Keratinocyte (primary cell): Measurements from ENCODE around the gene GIMD1. TPM values are rescaled to one million over a fixed set of nuclear protein-coding genes. Genes with fewer than 3 reads are reported as not detected.

ENCODE experiments used
- DNase-seq: peaks from one replicate; pipeline ENCODE4 v3.0.0-alpha.2; 2011; ENCODE audit warnings: low read depth, missing footprints, low spot score
- FAIRE-seq: peaks from 2 replicates; lab custom pipeline; 2011; peaks lifted over from hg19 to GRCh38; lab: Jason Lieb, UNC
- H2AFZ ChIP-seq: 2 replicates; pipeline ENCODE4 v1.6.0; 2012; ENCODE audit warnings: low read length, control low read depth, inconsistent platforms; ENCODE audit not compliant: control insufficient read depth
- H3K27ac ChIP-seq: 2 replicates; pipeline ENCODE4 v1.5.1; 2011; ENCODE audit warnings: low read length; ENCODE audit not compliant: control insufficient read depth, insufficient read depth
- H3K27me3 ChIP-seq: 3 replicates; pipeline ENCODE4 v1.6.0; 2011; ENCODE audit warnings: low read length; ENCODE audit not compliant: control insufficient read depth, insufficient read depth; ENCODE audit errors: extremely low read depth
- H3K36me3 ChIP-seq, 2 experiments: 2 replicates in 1 of 2; 3 replicates in 1 of 2; pipeline ENCODE4 v1.5.1; 2011; ENCODE audit warnings: low read length in 2 of 2, mild to moderate bottlenecking in 1 of 2; ENCODE audit not compliant: control insufficient read depth in 2 of 2, insufficient read depth in 2 of 2; ENCODE audit errors: extremely low read depth in 1 of 2
- H3K4me1 ChIP-seq: 3 replicates; pipeline ENCODE4 v1.5.1; 2011; ENCODE audit warnings: low read length; ENCODE audit not compliant: control insufficient read depth, insufficient read depth; ENCODE audit errors: extremely low read depth
- H3K4me2 ChIP-seq: 3 replicates; pipeline ENCODE4 v1.6.0; 2011; ENCODE audit warnings: low read depth, low read length; ENCODE audit not compliant: control insufficient read depth, insufficient read depth; ENCODE audit errors: extremely low read depth
- H3K4me3 ChIP-seq, 3 experiments: fragments of 200-600 bp in 1 of 3; sonication (generic) in 1 of 3; 2 replicates in 2 of 3; 3 replicates in 1 of 3; pipeline ENCODE4 v1.5.1; 2011 to 2016; ENCODE audit warnings: low read length in 3 of 3, mild to moderate bottlenecking in 3 of 3, control low read depth in 2 of 3, inconsistent platforms in 1 of 3, low read depth in 1 of 3, mixed read lengths in 1 of 3, mixed run types in 1 of 3, moderate library complexity in 1 of 3; ENCODE audit not compliant: control insufficient read depth in 2 of 3, insufficient read depth in 2 of 3; ENCODE audit errors: extremely low read depth in 1 of 3
- H3K79me2 ChIP-seq: 2 replicates; pipeline ENCODE4 v1.6.0; 2012; ENCODE audit warnings: low read length; ENCODE audit not compliant: control insufficient read depth, insufficient read depth
- H3K9ac ChIP-seq: 3 replicates; pipeline ENCODE4 v1.6.0; 2011; ENCODE audit warnings: low read length; ENCODE audit not compliant: control insufficient read depth, insufficient read depth; ENCODE audit errors: extremely low read depth
- H3K9me1 ChIP-seq: 3 replicates; pipeline ENCODE4 v1.6.0; 2011; ENCODE audit warnings: low read length; ENCODE audit not compliant: control insufficient read depth, insufficient read depth; ENCODE audit errors: extremely low read depth
- H3K9me3 ChIP-seq: 2 replicates; pipeline ENCODE4 v1.5.1; 2012; ENCODE audit warnings: low read depth, low read length; ENCODE audit not compliant: control insufficient read depth
- H4K20me1 ChIP-seq: 3 replicates; pipeline ENCODE4 v1.6.0; 2011; ENCODE audit warnings: low read length; ENCODE audit not compliant: control insufficient read depth, insufficient read depth; ENCODE audit errors: extremely low read depth
- EZH2 ChIP-seq: IDR thresholded peaks from one replicate; pipeline ENCODE4 v1.6.1; 2012; ENCODE audit warnings: inconsistent platforms, mild to moderate bottlenecking, low read length, moderate library complexity
- dilution Hi-C: fragments of 300-500 bp; cut with MboI; formaldehyde crosslinking; loops from one replicate; pipeline ENCODE4 v1.7.0; 2020; ENCODE audit warnings: low sequenced_read_pairs; ENCODE audit not compliant: extremely low pct_ligation_motif_present
- polyA plus RNA-seq, 5 experiments: library from polyadenylated mRNA; depleted of rRNA in 3 of 5; stranded (reverse) in 3 of 5; stranded (forward) in 1 of 5; unstranded in 1 of 5; fragments of >200 nt; gene quantifications; 1 replicate in 1 of 5; 2 replicates in 3 of 5; 3 replicates in 1 of 5; pipeline versions ENCODE4 v1.2.1 to v1.2.3, GENCODE V29; 2011 to 2012; ENCODE audit warnings: missing spikeins in 2 of 5, low read depth in 1 of 5, low replicate concordance in 1 of 5
- TF ChIP-seq, protein P1 (sequence below), 3 experiments: IDR thresholded peaks in 1 of 3; conservative IDR thresholded peaks in 1 of 3; optimal IDR thresholded peaks in 1 of 3; 2 replicates in 2 of 3; 3 replicates in 1 of 3; pipeline versions ENCODE3 to v1.5.1; 2011; ENCODE audit warnings: low read length in 3 of 3, mild to moderate bottlenecking in 3 of 3, moderate library complexity in 2 of 3, control low read depth in 1 of 3, inconsistent platforms in 1 of 3; ENCODE audit not compliant: insufficient read depth in 2 of 3; ENCODE audit errors: extremely low read depth in 1 of 3

Gene GIMD1
- polyA plus RNA-seq, 1 donor (not counting 4 experiments of a cell fraction or from before 2014, with no cell fraction given), result not detected

DNA sequence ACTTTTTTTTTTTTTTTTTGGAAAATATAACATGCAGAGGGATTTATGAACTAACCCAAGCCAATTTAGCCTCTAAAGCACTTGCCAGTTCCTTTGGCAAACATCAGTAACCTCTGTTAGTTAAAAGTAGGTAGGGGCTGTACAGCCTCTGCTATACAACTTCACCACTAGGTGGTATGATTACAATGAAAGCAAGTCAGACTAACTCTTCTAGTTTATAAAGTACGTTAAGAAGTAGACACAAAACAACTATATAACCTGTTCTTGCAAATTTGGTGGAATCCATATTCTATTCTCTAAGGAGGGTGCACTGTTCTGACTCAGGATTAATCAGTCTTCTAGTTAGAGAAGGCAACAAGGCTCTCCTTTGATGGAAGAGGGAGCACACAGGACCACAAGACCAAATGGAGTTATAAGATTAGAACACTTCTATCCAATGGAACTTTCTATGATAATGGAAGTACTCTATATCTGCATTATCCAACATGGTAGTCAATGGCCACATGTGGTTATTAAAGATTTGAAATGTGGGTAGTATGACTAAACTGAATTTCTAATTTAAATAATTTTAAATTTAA is 39.4 kb downstream of the GIMD1 start:
- peaks cover 11 to 15% of the 10 kb centered on the region in 2 experiments for H3K36me3 ChIP-seq
- H3K4me2 ChIP-seq, result no peak overlapping the region
- no peak overlapping the region for H2AFZ ChIP-seq
- no peaks in the 10 kb centered on the region for H3K9me1 ChIP-seq
- no peaks in the 10 kb centered on the region for H3K27me3 ChIP-seq
- peaks cover 4% of the 10 kb centered on the region for H3K79me2 ChIP-seq
- no peak overlapping the region for H3K27ac ChIP-seq
- dilution Hi-C loops, result no loop called here
- H3K9ac ChIP-seq, result no peak overlapping the region
- no peak for TF ChIP-seq EZH2
- TF ChIP-seq, protein P1, sequence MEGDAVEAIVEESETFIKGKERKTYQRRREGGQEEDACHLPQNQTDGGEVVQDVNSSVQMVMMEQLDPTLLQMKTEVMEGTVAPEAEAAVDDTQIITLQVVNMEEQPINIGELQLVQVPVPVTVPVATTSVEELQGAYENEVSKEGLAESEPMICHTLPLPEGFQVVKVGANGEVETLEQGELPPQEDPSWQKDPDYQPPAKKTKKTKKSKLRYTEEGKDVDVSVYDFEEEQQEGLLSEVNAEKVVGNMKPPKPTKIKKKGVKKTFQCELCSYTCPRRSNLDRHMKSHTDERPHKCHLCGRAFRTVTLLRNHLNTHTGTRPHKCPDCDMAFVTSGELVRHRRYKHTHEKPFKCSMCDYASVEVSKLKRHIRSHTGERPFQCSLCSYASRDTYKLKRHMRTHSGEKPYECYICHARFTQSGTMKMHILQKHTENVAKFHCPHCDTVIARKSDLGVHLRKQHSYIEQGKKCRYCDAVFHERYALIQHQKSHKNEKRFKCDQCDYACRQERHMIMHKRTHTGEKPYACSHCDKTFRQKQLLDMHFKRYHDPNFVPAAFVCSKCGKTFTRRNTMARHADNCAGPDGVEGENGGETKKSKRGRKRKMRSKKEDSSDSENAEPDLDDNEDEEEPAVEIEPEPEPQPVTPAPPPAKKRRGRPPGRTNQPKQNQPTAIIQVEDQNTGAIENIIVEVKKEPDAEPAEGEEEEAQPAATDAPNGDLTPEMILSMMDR (optimal IDR thresholded peaks at IDR 0.05 in 1 of 3, IDR thresholded peaks at IDR 0.05 in 1 of 3, conservative IDR thresholded peaks at IDR 0.05 in 1 of 3; ENCODE audit: extremely low read depth in 1 of 3, insufficient read depth in 2 of 3, low read length in 3 of 3), result peak in 2 of 3 experiments; percentile 59 to 60
- no peaks in the 10 kb centered on the region for H4K20me1 ChIP-seq
- H3K4me1 ChIP-seq, result peaks cover 4% of the 10 kb centered on the region
- H3K9me3 ChIP-seq, result no peaks in the 10 kb centered on the region
- no peak overlapping the region for H3K4me3 ChIP-seq
- DNase-seq, result peak; percentile 25
- FAIRE-seq, result peak; percentile 48

DNA sequence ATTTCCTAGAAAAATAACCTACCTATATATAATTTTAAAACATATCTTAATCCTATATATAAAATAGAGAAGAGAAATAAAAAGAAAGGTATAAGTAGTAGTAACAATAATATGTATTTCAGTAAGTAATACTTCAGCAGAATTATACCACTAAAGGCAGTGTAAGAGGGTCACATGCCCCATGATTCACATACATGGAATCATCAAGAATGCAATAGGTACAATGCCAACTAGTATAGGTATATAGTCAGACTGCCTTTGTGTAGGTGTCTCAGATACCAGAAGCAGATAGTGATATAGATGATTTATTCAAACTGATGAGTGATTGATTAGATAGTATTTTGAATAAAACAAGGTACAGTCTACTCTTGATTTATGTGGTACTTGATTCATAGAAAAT is 42.8 kb downstream of the GIMD1 start:
- DNase-seq, result no peak
- Histone ChIP-seq H3K9ac (no peak overlapping the region), H3K9me3 (no peaks in the 10 kb centered on the region), H3K27ac (peak overlapping the region; percentile 23), H4K20me1 (no peaks in the 10 kb centered on the region), H3K27me3 (no peaks in the 10 kb centered on the region), H3K4me1 (peaks cover 4% of the 10 kb centered on the region), H3K36me3 (peaks cover 7 to 12% of the 10 kb centered on the region in 2 experiments), H3K79me2 (peaks cover 21% of the 10 kb centered on the region), H3K4me2 (no peak overlapping the region), H3K9me1 (no peaks in the 10 kb centered on the region), H3K4me3 (no peak overlapping the region), H2AFZ (no peak overlapping the region)
- peak; percentile 57 for FAIRE-seq
- no peak for TF ChIP-seq EZH2
- TF ChIP-seq, protein P1 (optimal IDR thresholded peaks at IDR 0.05 in 1 of 3, IDR thresholded peaks at IDR 0.05 in 1 of 3, conservative IDR thresholded peaks at IDR 0.05 in 1 of 3; ENCODE audit: extremely low read depth in 1 of 3, insufficient read depth in 2 of 3, low read length in 3 of 3), result no peak
- dilution Hi-C loops, result no loop called here
